GM19468 (cell line): ENCODE data around the gene IGSF23.
"Not testable (repeated sequence)": the region's sequence is repeated elsewhere in the genome, so short reads cannot be mapped to it uniquely, and the experiment has no call there.

Source experiments
- ATAC-seq: cut with Tn5 transposase; IDR thresholded peaks from one replicate; pipeline ENCODE4 v1.9.1; 2021; ENCODE audit warnings: mild to moderate bottlenecking, moderate library complexity, moderate number of reproducible peaks; ENCODE audit not compliant: unreplicated experiment; ENCODE audit errors: extremely low read depth

IGSF23 gene

GRCh38 chr19:44585371-44586133 is 27.8 kb upstream of the IGSF23 start:
- no peak for ATAC-seq

- no peak for ATAC-seq
Measured at GRCh38 chr19:44587963-44588770, 25.2 kb upstream of the IGSF23 start.

GRCh38 chr19:44588771-44589112 is 24.6 kb upstream of the IGSF23 start:
- ATAC-seq = no peak

- no peak for ATAC-seq
Measured at GRCh38 chr19:44590245-44591059, 22.9 kb upstream of the IGSF23 start.

- ATAC-seq = not testable (repeated sequence)
Measured at GRCh38 chr19:44591340-44591993, 21.9 kb upstream of the IGSF23 start.

- no peak for ATAC-seq
Measured at GRCh38 chr19:44592451-44592890, 20.9 kb upstream of the IGSF23 start.

GRCh38 chr19:44593294-44593693 is 20.1 kb upstream of the IGSF23 start:
- ATAC-seq = no peak

GRCh38 chr19:44593866-44594266 is 19.5 kb upstream of the IGSF23 start:
- ATAC-seq = not testable (repeated sequence)

- no peak for ATAC-seq
Measured at GRCh38 chr19:44596428-44597130, 16.8 kb upstream of the IGSF23 start.

- ATAC-seq = no peak
Measured at GRCh38 chr19:44597131-44597491, 16.3 kb upstream of the IGSF23 start.

- ATAC-seq = no peak
Measured at GRCh38 chr19:44598355-44598754, 15.0 kb upstream of the IGSF23 start.

GRCh38 chr19:44598880-44599279 is 14.5 kb upstream of the IGSF23 start:
- ATAC-seq = no peak

- ATAC-seq = no peak
Measured at GRCh38 chr19:44600466-44600865, 12.9 kb upstream of the IGSF23 start.

- no peak for ATAC-seq
Measured at GRCh38 chr19:44602081-44602480, 11.3 kb upstream of the IGSF23 start.

GRCh38 chr19:44603201-44603945 is 10.0 kb upstream of the IGSF23 start:
- no peak for ATAC-seq

- no peak for ATAC-seq
Measured at GRCh38 chr19:44604241-44604640, 9.1 kb upstream of the IGSF23 start.

- no peak for ATAC-seq
Measured at GRCh38 chr19:44605547-44605946, 7.8 kb upstream of the IGSF23 start.

- no peak for ATAC-seq
Measured at GRCh38 chr19:44607049-44607448, 6.3 kb upstream of the IGSF23 start.

- ATAC-seq = no peak
Measured at GRCh38 chr19:44607917-44608316, 5.4 kb upstream of the IGSF23 start.
